B cell (primary cell): ENCODE data around the gene HOXA11. TPM values are rescaled to one million over a fixed set of nuclear protein-coding genes. Genes with fewer than 3 reads are reported as not detected.
A peak's percentile ranks its signal among the peaks of the same experiment; 100 is the strongest.

Experiments
- ATAC-seq: fragments of 200-7000 bp; cut with Tn5 transposase; one replicate; pipeline ENCODE4 v1.10.0; 2021; ENCODE audit warnings: low read depth, mild to moderate bottlenecking, moderate number of reproducible peaks, moderate library complexity
- CTCF ChIA-PET: fragments of 350-600 bp; sonication (Branson Sonifier 250); formaldehyde crosslinking; loops from one replicate; lab custom pipeline; 2021; ENCODE audit warnings: antibody characterized with exemption, inconsistent platforms; lab: Charles Lee
- POLR2A ChIA-PET: fragments of 350-600 bp; sonication (Branson Sonifier 250); formaldehyde crosslinking; loops from one replicate; lab custom pipeline; 2021; ENCODE audit warnings: antibody characterized with exemption; lab: Charles Lee
- DNase-seq: peaks from one replicate; pipeline ENCODE4 v3.0.0; 2013
- H2AFZ ChIP-seq: 2 replicates; pipeline ENCODE4 v1.6.1; 2012; ENCODE audit warnings: mild to moderate bottlenecking, low read depth, low read length; ENCODE audit not compliant: insufficient read depth, poor library complexity, severe bottlenecking
- H3K27ac ChIP-seq, 2 donors: 1 replicate in 1 of 2; 2 replicates in 1 of 2; pipeline ENCODE4 v1.5.1; 2012 to 2013; ENCODE audit warnings: low read length in 2 of 2, mild to moderate bottlenecking in 2 of 2, moderate library complexity in 1 of 2
- H3K27me3 ChIP-seq, 4 experiments: fragments of 200-600 bp in 1 of 4; sonication (generic) in 1 of 4; replicated peaks in 1 of 4; 1 replicate in 2 of 4; 2 replicates in 2 of 4; pipeline versions ENCODE4 v1.6.1 to v1.7.0; 2013 to 2016; ENCODE audit warnings: low read length in 3 of 4, mild to moderate bottlenecking in 2 of 4, mixed read lengths in 1 of 4, moderate library complexity in 1 of 4; ENCODE audit not compliant: insufficient read depth in 4 of 4, control insufficient read depth in 3 of 4; ENCODE audit errors: control extremely low read depth in 1 of 4
- H3K36me3 ChIP-seq, 2 experiments: replicated peaks in 1 of 2; 1 replicate in 1 of 2; 2 replicates in 1 of 2; pipeline versions ENCODE4 v1.6.1 to v1.7.1; 2013; ENCODE audit warnings: low read length in 1 of 2; ENCODE audit not compliant: insufficient read depth in 2 of 2, control insufficient read depth in 1 of 2; ENCODE audit errors: control extremely low read depth in 1 of 2, extremely low read depth in 1 of 2
- H3K4me1 ChIP-seq, 2 donors: fragments of 200-600 bp in 1 of 2; sonication (generic) in 1 of 2; 1 replicate in 1 of 2; 2 replicates in 1 of 2; pipeline versions ENCODE4 v1.5.1 to v1.6.1; 2013 to 2017; ENCODE audit warnings: low read length in 2 of 2; ENCODE audit not compliant: control insufficient read depth in 2 of 2, insufficient read depth in 2 of 2
- H3K4me2 ChIP-seq: replicated peaks from 2 replicates; pipeline ENCODE3; 2012; ENCODE audit warnings: mild to moderate bottlenecking, low read depth, low read length; ENCODE audit not compliant: poor library complexity, severe bottlenecking
- H3K4me3 ChIP-seq, 5 experiments: fragments of 200-600 bp in 1 of 5; sonication (generic) in 1 of 5; 1 replicate in 3 of 5; 2 replicates in 2 of 5; pipeline versions ENCODE4 v1.5.1 to v1.7.0; 2011 to 2016; ENCODE audit warnings: low read length in 4 of 5, mild to moderate bottlenecking in 4 of 5, low read depth in 2 of 5, control low read depth in 1 of 5, moderate library complexity in 1 of 5; ENCODE audit not compliant: insufficient read depth in 1 of 5; ENCODE audit errors: control extremely low read depth in 1 of 5, extremely low read depth in 1 of 5
- H3K79me2 ChIP-seq: fragments of 200-600 bp; sonication (generic); one replicate; pipeline ENCODE4 v1.6.0; 2016; ENCODE audit warnings: low read length; ENCODE audit not compliant: control insufficient read depth, insufficient read depth
- H3K9ac ChIP-seq: fragments of 200-600 bp; sonication (generic); 2 replicates; pipeline ENCODE4 v1.6.1; 2017; ENCODE audit warnings: mild to moderate bottlenecking, low read length, moderate library complexity
- H3K9me3 ChIP-seq, 3 donors: one replicate each; pipeline versions ENCODE4 v1.6.1 to v1.7.1; 2013; ENCODE audit warnings: low read length in 2 of 3; ENCODE audit not compliant: control insufficient read depth in 2 of 3, insufficient read depth in 1 of 3; ENCODE audit errors: control extremely low read depth in 1 of 3
- H4K20me1 ChIP-seq: 2 replicates; pipeline ENCODE4 v1.6.0; 2012; ENCODE audit warnings: mild to moderate bottlenecking, low read length; ENCODE audit not compliant: insufficient read depth, control insufficient read depth, poor library complexity, severe bottlenecking
- H3K27ac Mint-ChIP-seq: one replicate; pipeline ENCODE4 v1.8.0; 2021; ENCODE audit warnings: mixed read lengths
- H3K27me3 Mint-ChIP-seq: one replicate; pipeline ENCODE4 v1.8.0; 2021; ENCODE audit warnings: mixed read lengths
- H3K4me1 Mint-ChIP-seq: one replicate; pipeline ENCODE4 v1.8.0; 2021; ENCODE audit warnings: mixed read lengths
- H3K4me3 Mint-ChIP-seq: one replicate; pipeline ENCODE4 v1.8.0; 2021; ENCODE audit warnings: mixed read lengths
- H3K9me3 Mint-ChIP-seq: one replicate; pipeline ENCODE4 v1.8.0; 2022; ENCODE audit warnings: mixed read lengths; ENCODE audit not compliant: insufficient read depth
- EZH2 ChIP-seq: IDR thresholded peaks from 2 replicates; pipeline ENCODE4 v1.6.1; 2012; ENCODE audit warnings: borderline replicate concordance, low read depth, mild to moderate bottlenecking, moderate library complexity, low read length; ENCODE audit not compliant: insufficient read depth, poor library complexity, severe bottlenecking
- WGBS: methylation state at CpG from one replicate; pipeline ENCODE4 v1.1.5; 2013; ENCODE audit warnings: missing lambda C conversion rate; ENCODE audit not compliant: insufficient coverage; 5-methylcytosine and 5-hydroxymethylcytosine counted together
- intact Hi-C: fragments of 100-400 bp; cut with micrococcal nuclease; formaldehyde crosslinking; loops from one replicate; pipeline ENCODE4 v1.10.0; 2022
- polyA plus RNA-seq: library from polyadenylated mRNA; depleted of rRNA; stranded (reverse); fragments of >200 nt; gene quantifications from 2 replicates; pipeline ENCODE4 v1.2.3, GENCODE V29; 2012
- total RNA-seq, 2 donors: library from RNA; stranded (reverse); fragments of 120-200 nt in 1 of 2; gene quantifications; 1 replicate in 1 of 2; 2 replicates in 1 of 2; pipeline versions ENCODE4 v1.2.3 to v1.2.4, GENCODE V29; 2013 to 2022
- TF ChIP-seq, protein P1 (sequence below): fragments of 200-600 bp; IDR thresholded peaks from one replicate; pipeline ENCODE4 v1.8.0; 2022; ENCODE audit warnings: antibody characterized with exemption, mild to moderate bottlenecking

The HOXA11 gene
- total and polyA plus RNA-seq, 2 donors (not counting 1 experiment from before 2014, with no cell fraction given), result not detected

- POLR2A ChIA-PET, result interaction anchor here (0.5 kb wide), 1 partner anchor 18 kb away, joined by 3 read pairs; no protein-coding TSS in a partner anchor
- Histone ChIP-seq H3K27ac (no peak within 1 kb of the TSS), H3K79me2 (no peaks in the 10 kb centered on the region), H3K9me3 (peaks cover 0 to 54% (median 10%) of the 10 kb centered on the region in 3 donors), H2AFZ (peak within 1 kb of the TSS; percentile 64), H3K27me3 (peaks cover 0 to 95% (median 78%) of the 10 kb centered on the region in 4 experiments), H3K36me3 (no peaks in the 10 kb centered on the region), H3K9ac (peak within 1 kb of the TSS; percentile 61), H4K20me1 (peaks cover 8% of the 10 kb centered on the region), H3K4me1 (peaks cover 29 to 52% of the 10 kb centered on the region in 2 donors), H3K4me3 (peak within 1 kb of the TSS in 3 of 5 experiments; percentile 36 to 55 (median 51)), H3K4me2 (peak within 1 kb of the TSS; percentile 93)
- WGBS, result 7% methylated on average over 78 of the region's 82 CpGs
- Mint-ChIP-seq H3K9me3 (no peaks in the 10 kb centered on the region), H3K4me3 (peak within 1 kb of the TSS; percentile 64), H3K27ac (peak within 1 kb of the TSS; percentile 20), H3K27me3 (peaks cover 54% of the 10 kb centered on the region), H3K4me1 (peaks cover 15% of the 10 kb centered on the region)
- intact Hi-C loops, result loop anchor here (1.0 kb wide), 1 partner anchor 10 kb away; no protein-coding TSS in a partner anchor
- ATAC-seq, result no peak
- TF ChIP-seq, protein P1, sequence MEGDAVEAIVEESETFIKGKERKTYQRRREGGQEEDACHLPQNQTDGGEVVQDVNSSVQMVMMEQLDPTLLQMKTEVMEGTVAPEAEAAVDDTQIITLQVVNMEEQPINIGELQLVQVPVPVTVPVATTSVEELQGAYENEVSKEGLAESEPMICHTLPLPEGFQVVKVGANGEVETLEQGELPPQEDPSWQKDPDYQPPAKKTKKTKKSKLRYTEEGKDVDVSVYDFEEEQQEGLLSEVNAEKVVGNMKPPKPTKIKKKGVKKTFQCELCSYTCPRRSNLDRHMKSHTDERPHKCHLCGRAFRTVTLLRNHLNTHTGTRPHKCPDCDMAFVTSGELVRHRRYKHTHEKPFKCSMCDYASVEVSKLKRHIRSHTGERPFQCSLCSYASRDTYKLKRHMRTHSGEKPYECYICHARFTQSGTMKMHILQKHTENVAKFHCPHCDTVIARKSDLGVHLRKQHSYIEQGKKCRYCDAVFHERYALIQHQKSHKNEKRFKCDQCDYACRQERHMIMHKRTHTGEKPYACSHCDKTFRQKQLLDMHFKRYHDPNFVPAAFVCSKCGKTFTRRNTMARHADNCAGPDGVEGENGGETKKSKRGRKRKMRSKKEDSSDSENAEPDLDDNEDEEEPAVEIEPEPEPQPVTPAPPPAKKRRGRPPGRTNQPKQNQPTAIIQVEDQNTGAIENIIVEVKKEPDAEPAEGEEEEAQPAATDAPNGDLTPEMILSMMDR, result no peak
- no peak for TF ChIP-seq EZH2
- peak; percentile 28 for DNase-seq
- CTCF ChIA-PET, result interaction anchor here (1.4 to 1.9 kb wide), 3 partner anchors 8 to 25 kb away, joined by 3 to 5 read pairs (median 5); no protein-coding TSS in a partner anchor
Observed at GRCh38 chr7:27173956-27174873, 10.8 kb downstream of the HOXA11 start, which contains the start of gene HOXA10. Gene HOXA10 (minus strand): TSS chr7:27174320. CDS start chr7:27174306, 14 bp downstream.
